Subcutaneous preadipocyte (primary cell): ENCODE measurements around the gene DOC2A. TPM values are rescaled to one million over a fixed set of nuclear protein-coding genes. Genes with fewer than 3 reads are reported as not detected.

ENCODE experiments used
- total RNA-seq: library from RNA; depleted of rRNA; stranded (reverse); fragments of >200 nt; gene quantifications from 2 replicates; pipeline ENCODE4 v1.2.3, GENCODE V29; 2012

The DOC2A gene
- total RNA-seq: 0.20 and 0.37 TPM in 2 replicates

GRCh38 chr16:30010844-30011713 is at the start of gene DOC2A:
DOC2A (minus strand) TSS chr16:30011027; CDS start chr16:30010222, 805 bp downstream.

DNA sequence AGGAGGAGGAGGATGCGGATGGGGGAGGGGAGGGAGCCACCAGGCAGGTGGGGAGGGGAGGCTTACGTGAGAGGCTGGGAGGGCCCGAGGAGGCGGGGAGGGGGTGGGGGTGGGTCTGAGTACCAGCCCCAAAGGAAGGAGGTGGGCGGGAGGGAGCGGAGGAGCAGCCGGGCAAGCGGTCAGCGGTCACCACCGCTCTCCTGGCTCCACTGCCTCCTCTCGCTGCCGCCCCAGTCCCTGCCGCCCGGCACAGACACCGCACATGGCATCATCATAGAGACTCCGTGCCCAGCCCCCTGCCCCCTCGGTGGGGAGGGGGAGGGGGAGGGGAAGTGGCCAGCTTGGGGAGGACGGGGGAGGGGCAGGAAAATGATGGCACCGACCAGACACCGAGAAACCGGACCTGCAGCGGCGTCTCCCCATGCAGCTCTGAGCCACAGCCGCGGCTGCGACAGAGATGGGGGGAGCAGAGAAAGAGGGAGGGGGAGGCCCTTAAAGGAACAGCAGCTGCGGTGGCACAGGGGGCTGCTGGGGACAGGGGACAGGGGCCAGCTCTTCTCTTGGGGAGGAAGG is 20.1 kb upstream of the DOC2A start, which contains the start of gene TLCD3B:
Gene TLCD3B (minus strand): TSS at position 431 of the 573 bp plus-strand sequence. CDS start 744 bp downstream, outside the sequence.

DNA sequence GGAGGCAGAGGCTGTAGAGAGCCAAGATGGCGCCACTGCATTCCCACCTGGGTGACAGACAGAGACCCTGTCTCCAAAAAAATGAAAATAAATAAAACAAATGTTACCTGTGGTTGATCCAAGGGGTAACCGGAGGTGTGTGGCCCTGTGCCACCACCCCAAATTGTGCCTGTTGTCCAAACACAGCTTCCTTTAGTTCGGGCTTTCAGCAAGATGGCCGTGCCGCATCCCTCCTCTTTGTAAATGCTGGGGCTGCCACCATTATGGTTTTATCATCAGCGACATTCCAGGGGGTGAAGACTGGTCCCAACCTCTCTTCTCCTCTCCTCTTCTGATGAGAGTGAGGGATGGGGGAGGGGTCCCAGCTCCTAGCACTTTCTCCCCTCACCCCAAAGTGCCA is 12.1 kb upstream of the DOC2A start, which contains the start of gene C16orf92:
Gene C16orf92 (plus strand): TSS at position 312 of the 400 bp plus-strand sequence. CDS start 143 bp downstream, outside the sequence.

GRCh38 chr16:29995911-29996765 is 14.7 kb downstream of the DOC2A start, which contains the start of gene INO80E:
INO80E (plus strand) TSS chr16:29996241; CDS start chr16:29996311, 70 bp downstream.

GRCh38 chr16:29995324-29995910 is 15.4 kb downstream of the DOC2A start, which contains the start of gene HIRIP3:
HIRIP3 (minus strand) TSS chr16:29995617; CDS start chr16:29995605, 12 bp downstream.

GRCh38 chr16:29973384-29974246 is 37.2 kb downstream of the DOC2A start, which contains the start of gene TAOK2:
TAOK2 (plus strand) TSS chr16:29973868; CDS start chr16:29977773, 3,905 bp downstream.

DNA sequence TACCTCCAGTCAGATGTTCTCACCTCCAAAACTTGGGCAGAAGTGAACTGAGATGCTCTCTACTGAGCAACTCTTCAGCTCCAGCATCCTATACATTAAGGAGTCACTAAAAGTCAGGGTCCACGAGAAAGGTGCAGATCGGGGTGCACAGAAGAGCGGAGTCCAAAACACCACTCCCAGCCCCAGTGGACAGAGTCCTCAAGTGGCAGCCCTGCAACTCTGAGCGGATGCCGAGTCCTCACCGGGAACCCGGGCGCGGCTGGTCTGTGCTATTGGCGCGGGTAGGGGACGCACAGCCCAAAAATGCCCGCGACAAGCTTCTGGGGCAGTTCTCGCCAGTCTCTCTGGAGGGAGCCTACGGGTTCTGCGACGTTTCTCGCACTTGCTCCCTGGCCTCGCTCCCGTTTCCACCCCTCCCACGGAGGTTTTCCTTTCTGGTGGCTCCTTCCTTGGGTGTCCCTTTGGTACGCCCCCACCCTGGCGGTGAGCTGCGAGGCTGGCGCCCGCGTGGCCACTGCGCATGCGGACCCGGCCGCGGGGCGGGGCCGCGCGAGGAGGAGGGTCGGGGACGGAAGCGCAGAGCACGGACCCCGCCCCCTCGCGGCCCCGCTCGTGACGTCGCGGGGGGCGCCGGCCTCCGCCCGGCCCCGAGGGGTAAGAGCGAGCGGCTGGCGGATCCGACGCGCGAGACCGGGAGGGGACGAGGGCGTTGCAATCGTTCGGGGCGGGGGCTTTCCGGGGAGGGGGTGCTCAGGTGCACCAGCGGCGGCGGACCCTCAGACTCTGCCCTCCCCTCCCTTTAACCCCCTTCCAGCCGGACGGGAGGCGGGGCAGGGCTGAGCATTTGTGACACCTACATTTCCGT is 49.1 kb downstream of the DOC2A start, which contains the start of gene TMEM219:
Gene TMEM219 (plus strand): TSS at position 601 of the 865 bp plus-strand sequence. CDS start 1,065 bp downstream, outside the sequence.

Other genes starting within 250 kb of the DOC2A start
- not detected in 2 replicates for gene ZG16, start 232.8 kb downstream of the DOC2A start, total RNA-seq
- 47.0 and 73.7 TPM in 2 replicates for gene KIF22, start 220.3 kb downstream of the DOC2A start, total RNA-seq
- 204 and 210 TPM in 2 replicates for gene MAZ, start 204.5 kb downstream of the DOC2A start, total RNA-seq
- 0.39 and 0.73 TPM in 2 replicates for gene PRRT2, start 198.8 kb downstream of the DOC2A start, total RNA-seq
- 13.6 and 19.9 TPM in 2 replicates for gene PAGR1, start 194.9 kb downstream of the DOC2A start, total RNA-seq
- 246 and 329 TPM in 2 replicates for gene MVP, start 190.6 kb downstream of the DOC2A start, total RNA-seq
- 57.7 and 65.4 TPM in 2 replicates for gene CDIPT, start 147.8 kb downstream of the DOC2A start, total RNA-seq
- gene SEZ6L2, start 111.5 kb downstream of the DOC2A start, total RNA-seq: 0.73 and 0.98 TPM in 2 replicates
- gene ASPHD1, start 110.5 kb downstream of the DOC2A start, total RNA-seq: 2.3 and 4.4 TPM in 2 replicates
- 6.2 and 10.2 TPM in 2 replicates for gene KCTD13, start 84.8 kb downstream of the DOC2A start, total RNA-seq
- 40.7 and 53.3 TPM in 2 replicates for gene TMEM219, start 48.9 kb downstream of the DOC2A start, total RNA-seq
- gene TAOK2, start 37.2 kb downstream of the DOC2A start, total RNA-seq: 32.3 and 42.2 TPM in 2 replicates
- 5.9 and 8.2 TPM in 2 replicates for gene HIRIP3, start 15.4 kb downstream of the DOC2A start, total RNA-seq
- gene INO80E, start 14.8 kb downstream of the DOC2A start, total RNA-seq: 18.7 and 21.7 TPM in 2 replicates
- not detected in 2 replicates for gene C16orf92, start 12.2 kb upstream of the DOC2A start, total RNA-seq
- gene TLCD3B, start 20.2 kb upstream of the DOC2A start, total RNA-seq: not detected in 2 replicates
- 847 and 985 TPM in 2 replicates for gene ALDOA, start 54.7 kb upstream of the DOC2A start, total RNA-seq
- 182 and 190 TPM in 2 replicates for gene PPP4C, start 65.0 kb upstream of the DOC2A start, total RNA-seq
- gene TBX6, start 80.9 kb upstream of the DOC2A start, total RNA-seq: 0.39 TPM in 1 of 2 replicates, not detected in the other
- gene YPEL3, start 85.2 kb upstream of the DOC2A start, total RNA-seq: 6.6 and 9.2 TPM in 2 replicates
- gene GDPD3, start 102.5 kb upstream of the DOC2A start, total RNA-seq: 0.78 and 1.8 TPM in 2 replicates
- 50.0 and 59.2 TPM in 2 replicates for gene MAPK3, start 112.2 kb upstream of the DOC2A start, total RNA-seq
- gene CORO1A, start 172.6 kb upstream of the DOC2A start, total RNA-seq: 0.73 and 1.6 TPM in 2 replicates
- gene BOLA2B, start 182.6 kb upstream of the DOC2A start, total RNA-seq: 47.7 and 168 TPM in 2 replicates
- gene SLX1A, start 182.8 kb upstream of the DOC2A start, total RNA-seq: 37.5 and 42.6 TPM in 2 replicates
- gene SULT1A3, start 188.2 kb upstream of the DOC2A start, total RNA-seq: 2.9 and 5.7 TPM in 2 replicates
- gene NPIPB13, start 237.5 kb upstream of the DOC2A start, total RNA-seq: 0.73 TPM in 1 of 2 replicates, not detected in the other